ENCODE results near the gene PRUNE2. TPM values are rescaled to one million over a fixed set of nuclear protein-coding genes. Genes with fewer than 3 reads are reported as not detected.

PRUNE2 gene
- polyA plus RNA-seq, 1 experiment = 0.78 TPM

- ChIA-PET CTCF (interaction anchor here (1.1 to 2.5 kb wide), 4 partner anchors 11 to 235 kb away, joined by 3 to 10 read pairs (median 5); no protein-coding TSS in a partner anchor), POLR2A (interaction anchor here (0.7 kb wide), 1 partner anchor 12 kb away, joined by 7 read pairs; no protein-coding TSS in a partner anchor)
- H3K27me3 ChIP-seq (ENCODE audit: control insufficient read depth, insufficient read depth, low read length) = peaks cover 5% of the 10 kb centered on the region
- TF ChIP-seq CTCF (IDR thresholded peaks at IDR 0.05; ENCODE audit: insufficient read depth, low read depth, low read length) = no peak
- H3K36me3 ChIP-seq (ENCODE audit: control insufficient read depth, insufficient read depth, low read length) = no peaks in the 10 kb centered on the region
- DNase-seq (ENCODE audit: low read depth) = no peak
- H3K4me3 ChIP-seq (ENCODE audit: low read depth, low read length) = no peak overlapping the region
Observed at GRCh38 chr9:76688471-76689238, 217.3 kb downstream of the PRUNE2 start.

- TF ChIP-seq CTCF (IDR thresholded peaks at IDR 0.05; ENCODE audit: insufficient read depth, low read depth, low read length) = no peak
- DNase-seq (ENCODE audit: low read depth) = peak; percentile 27
- CTCF ChIA-PET = interaction anchor here (0.9 to 1.9 kb wide), 4 partner anchors 12 to 234 kb away, joined by 3 to 7 read pairs (median 3); no protein-coding TSS in a partner anchor
- POLR2A ChIA-PET = interaction anchor here (0.5 kb wide), 1 partner anchor 125 kb away, joined by 4 read pairs; no protein-coding TSS in a partner anchor
- H3K4me3 ChIP-seq (ENCODE audit: low read depth, low read length) = no peak overlapping the region
- H3K27me3 ChIP-seq (ENCODE audit: control insufficient read depth, insufficient read depth, low read length) = peaks cover 5% of the 10 kb centered on the region
- no peaks in the 10 kb centered on the region for H3K36me3 ChIP-seq (ENCODE audit: control insufficient read depth, insufficient read depth, low read length)
Observed at GRCh38 chr9:76687861-76688391, 218.0 kb downstream of the PRUNE2 start.

GRCh38 chr9:76686756-76687155 lies 219.2 kb downstream of the PRUNE2 start:
- no peaks in the 10 kb centered on the region for H3K36me3 ChIP-seq (ENCODE audit: control insufficient read depth, insufficient read depth, low read length)
- DNase-seq (ENCODE audit: low read depth) = no peak
- TF ChIP-seq CTCF (IDR thresholded peaks at IDR 0.05; ENCODE audit: insufficient read depth, low read depth, low read length) = no peak
- H3K4me3 ChIP-seq (ENCODE audit: low read depth, low read length) = no peak overlapping the region
- ChIA-PET POLR2A (no interaction called here), CTCF (interaction anchor here (0.6 to 0.9 kb wide), 2 partner anchors 11 to 449 kb away, joined by 3 to 4 read pairs; no protein-coding TSS in a partner anchor)
- H3K27me3 ChIP-seq (ENCODE audit: control insufficient read depth, insufficient read depth, low read length) = peaks cover under 1% of the 10 kb centered on the region; the same call in 1 of the 2 replicates

GRCh38 chr9:76684213-76684612 lies 221.7 kb downstream of the PRUNE2 start:
- CTCF ChIA-PET = no interaction called here
- no peak for DNase-seq (ENCODE audit: low read depth)
- no peak for TF ChIP-seq CTCF (IDR thresholded peaks at IDR 0.05; ENCODE audit: insufficient read depth, low read depth, low read length)

GRCh38 chr9:76681556-76681955 lies 224.4 kb downstream of the PRUNE2 start:
- H3K27me3 ChIP-seq (ENCODE audit: control insufficient read depth, insufficient read depth, low read length) = no peaks in the 10 kb centered on the region
- no peak for TF ChIP-seq CTCF (IDR thresholded peaks at IDR 0.05; ENCODE audit: insufficient read depth, low read depth, low read length)
- no peaks in the 10 kb centered on the region for H3K36me3 ChIP-seq (ENCODE audit: control insufficient read depth, insufficient read depth, low read length)
- DNase-seq (ENCODE audit: low read depth) = no peak
- ChIA-PET CTCF (interaction anchor here (1.3 to 2.0 kb wide), 2 partner anchors 18 to 22 kb away, joined by 4 to 6 read pairs; no protein-coding TSS in a partner anchor), POLR2A (no interaction called here)
- no peak overlapping the region for H3K4me3 ChIP-seq (ENCODE audit: low read depth, low read length)

More at GRCh38 chr9:76684213-76684612, 221.7 kb downstream of the PRUNE2 start:
- Histone ChIP-seq H3K4me3 (ENCODE audit: low read depth, low read length) (no peak overlapping the region), H3K27me3 (ENCODE audit: control insufficient read depth, insufficient read depth, low read length) (no peaks in the 10 kb centered on the region), H3K36me3 (ENCODE audit: control insufficient read depth, insufficient read depth, low read length) (no peaks in the 10 kb centered on the region)
- POLR2A ChIA-PET = no interaction called here
